PFSK-1 (cell line): ENCODE measurements around the gene PAM16.

Experiments used
- FOXP2 ChIP-seq: optimal IDR thresholded peaks from 2 replicates; pipeline ENCODE3; 2011; ENCODE audit warnings: borderline replicate concordance, control low read depth, inconsistent platforms; ENCODE audit not compliant: insufficient read depth; ENCODE audit errors: extremely low read length, extremely low read depth
- POLR2AphosphoS5 ChIP-seq: IDR thresholded peaks from 2 replicates; pipeline ENCODE4 v1.6.1; 2012; ENCODE audit warnings: low read depth, mild to moderate bottlenecking, control low read depth, low read length, moderate library complexity
- SIN3A ChIP-seq: IDR thresholded peaks from 2 replicates; pipeline ENCODE4 v1.6.1; 2012; ENCODE audit warnings: mild to moderate bottlenecking, low read length, moderate library complexity, borderline replicate concordance; ENCODE audit not compliant: insufficient read depth
- TAF1 ChIP-seq: IDR thresholded peaks from 2 replicates; pipeline ENCODE4 v1.6.1; 2012; ENCODE audit warnings: low read length, control low read depth, borderline replicate concordance; ENCODE audit not compliant: insufficient read depth
- TF ChIP-seq, protein P1 (sequence below), 2 experiments: IDR thresholded peaks; 2 replicates each; pipeline versions ENCODE4 v1.6.1 to v1.8.0; 2011 to 2012; ENCODE audit warnings: low read depth in 2 of 2, low read length in 2 of 2, control low read depth in 1 of 2, inconsistent platforms in 1 of 2, mild to moderate bottlenecking in 1 of 2, moderate library complexity in 1 of 2; ENCODE audit not compliant: insufficient read depth in 1 of 2

The PAM16 gene

DNA sequence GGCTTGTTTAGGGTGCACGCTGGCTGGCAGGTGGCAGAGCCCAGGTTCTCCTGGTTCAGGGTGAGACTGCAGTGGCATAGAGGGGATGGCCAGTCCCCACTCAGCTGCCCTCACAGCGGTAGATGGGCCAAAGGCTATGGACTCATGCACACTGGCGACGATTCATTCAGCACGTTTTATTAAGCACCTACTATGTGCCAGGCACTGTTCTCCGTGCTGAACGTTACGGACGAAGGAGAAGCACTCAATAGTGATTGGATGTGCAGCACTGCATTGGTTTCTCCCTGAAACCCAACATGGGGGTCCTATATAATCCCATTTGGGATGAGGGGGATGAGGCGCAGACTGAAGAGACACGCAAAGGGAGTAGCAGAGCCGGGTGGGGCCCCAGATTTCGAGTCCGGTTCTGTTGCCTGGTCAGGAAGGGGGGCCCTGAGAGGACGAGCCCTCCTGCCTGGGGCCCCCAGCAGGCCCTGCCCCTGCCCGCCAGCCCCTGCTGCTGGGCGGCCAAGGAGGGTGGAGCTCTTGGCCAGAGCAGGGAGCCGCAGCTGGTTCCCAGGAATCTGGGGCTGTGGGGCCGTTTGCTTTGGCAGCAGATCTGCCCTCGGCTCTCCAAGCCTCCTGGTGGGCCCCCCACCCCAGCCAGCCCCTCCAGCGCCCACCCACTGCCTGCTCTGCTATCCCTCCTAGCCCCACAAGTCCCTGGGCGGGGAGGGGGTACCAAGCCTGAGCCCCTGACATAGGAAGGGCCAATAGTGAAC lies 26.4 kb downstream of the PAM16 start:
- TF ChIP-seq SIN3A = no peak
- TF ChIP-seq, protein P1, sequence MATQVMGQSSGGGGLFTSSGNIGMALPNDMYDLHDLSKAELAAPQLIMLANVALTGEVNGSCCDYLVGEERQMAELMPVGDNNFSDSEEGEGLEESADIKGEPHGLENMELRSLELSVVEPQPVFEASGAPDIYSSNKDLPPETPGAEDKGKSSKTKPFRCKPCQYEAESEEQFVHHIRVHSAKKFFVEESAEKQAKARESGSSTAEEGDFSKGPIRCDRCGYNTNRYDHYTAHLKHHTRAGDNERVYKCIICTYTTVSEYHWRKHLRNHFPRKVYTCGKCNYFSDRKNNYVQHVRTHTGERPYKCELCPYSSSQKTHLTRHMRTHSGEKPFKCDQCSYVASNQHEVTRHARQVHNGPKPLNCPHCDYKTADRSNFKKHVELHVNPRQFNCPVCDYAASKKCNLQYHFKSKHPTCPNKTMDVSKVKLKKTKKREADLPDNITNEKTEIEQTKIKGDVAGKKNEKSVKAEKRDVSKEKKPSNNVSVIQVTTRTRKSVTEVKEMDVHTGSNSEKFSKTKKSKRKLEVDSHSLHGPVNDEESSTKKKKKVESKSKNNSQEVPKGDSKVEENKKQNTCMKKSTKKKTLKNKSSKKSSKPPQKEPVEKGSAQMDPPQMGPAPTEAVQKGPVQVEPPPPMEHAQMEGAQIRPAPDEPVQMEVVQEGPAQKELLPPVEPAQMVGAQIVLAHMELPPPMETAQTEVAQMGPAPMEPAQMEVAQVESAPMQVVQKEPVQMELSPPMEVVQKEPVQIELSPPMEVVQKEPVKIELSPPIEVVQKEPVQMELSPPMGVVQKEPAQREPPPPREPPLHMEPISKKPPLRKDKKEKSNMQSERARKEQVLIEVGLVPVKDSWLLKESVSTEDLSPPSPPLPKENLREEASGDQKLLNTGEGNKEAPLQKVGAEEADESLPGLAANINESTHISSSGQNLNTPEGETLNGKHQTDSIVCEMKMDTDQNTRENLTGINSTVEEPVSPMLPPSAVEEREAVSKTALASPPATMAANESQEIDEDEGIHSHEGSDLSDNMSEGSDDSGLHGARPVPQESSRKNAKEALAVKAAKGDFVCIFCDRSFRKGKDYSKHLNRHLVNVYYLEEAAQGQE (IDR thresholded peaks at IDR 0.05; ENCODE audit: insufficient read depth in 1 of 2, low read depth in 2 of 2, low read length in 2 of 2) = no peak
- no peak for TF ChIP-seq TAF1
- TF ChIP-seq POLR2AphosphoS5 = no peak
- no peak for TF ChIP-seq FOXP2

DNA sequence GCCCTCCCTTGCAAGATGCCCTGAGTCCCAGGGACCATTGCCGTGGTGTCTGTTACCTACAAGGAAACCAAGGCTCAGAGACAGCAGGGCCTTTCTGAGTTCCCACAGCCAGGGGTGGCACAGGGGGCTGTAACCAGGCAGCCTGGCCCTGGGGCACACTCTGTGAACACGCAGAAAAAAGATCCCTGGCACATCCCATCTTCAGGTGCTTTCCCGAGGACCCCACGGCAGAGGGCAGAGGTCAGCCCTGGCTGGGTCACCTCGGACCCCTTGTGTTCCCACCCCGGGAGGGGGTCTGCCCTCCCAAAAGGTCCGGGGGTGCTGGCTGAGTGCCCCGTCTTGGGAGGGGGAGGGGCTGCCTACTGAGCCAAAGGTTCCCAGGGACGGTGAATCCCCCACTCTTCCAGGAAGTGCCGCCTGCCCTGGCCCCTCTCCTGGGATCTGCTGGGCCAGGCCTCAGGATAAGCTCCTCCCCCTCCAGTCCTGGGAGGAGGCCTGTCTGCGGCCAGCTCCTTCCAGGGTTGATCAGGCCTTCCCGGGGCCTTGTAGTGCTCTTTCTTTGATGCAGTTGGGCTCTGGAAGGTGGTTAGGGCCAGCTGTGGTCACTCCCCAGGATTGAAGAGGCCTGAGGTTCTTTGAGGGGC lies 27.2 kb downstream of the PAM16 start:
- TF ChIP-seq, protein P1 (IDR thresholded peaks at IDR 0.05; ENCODE audit: insufficient read depth in 1 of 2, low read depth in 2 of 2, low read length in 2 of 2) = no peak
- TF ChIP-seq TAF1 (no peak), SIN3A (no peak), FOXP2 (no peak), POLR2AphosphoS5 (no peak)

DNA sequence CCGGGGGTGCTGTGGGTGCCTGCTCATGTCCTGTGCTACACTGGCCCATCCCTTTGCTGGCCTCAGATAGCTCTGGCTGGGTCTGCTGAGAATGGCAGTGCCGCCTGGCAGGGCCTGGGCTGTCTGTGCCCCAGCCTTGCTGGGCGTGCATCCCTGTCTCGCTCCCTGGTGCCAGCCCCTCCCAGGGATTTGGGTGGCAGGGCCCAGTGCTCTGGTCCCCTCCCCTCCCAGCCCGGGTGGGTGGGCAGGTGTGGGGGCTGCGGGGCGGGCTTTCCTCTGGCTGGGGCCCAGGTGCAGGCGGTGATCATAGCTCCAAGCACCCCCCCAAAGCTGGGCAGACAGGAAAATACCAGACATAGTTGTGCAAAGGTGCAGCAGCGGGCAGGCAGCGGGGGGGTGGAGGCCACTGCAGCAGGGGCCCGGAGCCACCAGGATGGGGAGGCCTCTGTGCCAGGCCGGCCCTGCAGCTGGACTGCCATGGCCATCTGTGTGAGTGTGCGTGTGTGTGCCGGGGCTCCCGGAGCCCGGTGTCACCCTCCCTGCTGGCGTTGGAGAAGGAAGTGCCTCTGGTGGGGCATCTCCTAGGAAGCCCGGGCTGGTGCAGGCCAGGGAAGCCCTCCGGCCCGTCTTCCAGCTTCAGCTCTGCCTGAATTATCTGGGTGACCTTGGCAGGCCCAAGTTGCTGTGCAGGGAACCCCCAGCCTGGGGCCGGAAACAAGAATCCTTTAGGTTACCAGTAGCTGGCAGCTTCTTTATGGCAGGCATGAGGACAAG lies 27.9 kb downstream of the PAM16 start:
- no peak for TF ChIP-seq SIN3A
- no peak for TF ChIP-seq TAF1
- no peak for TF ChIP-seq FOXP2
- TF ChIP-seq, protein P1 (IDR thresholded peaks at IDR 0.05; ENCODE audit: insufficient read depth in 1 of 2, low read depth in 2 of 2, low read length in 2 of 2) = no peak
- TF ChIP-seq POLR2AphosphoS5 = no peak

DNA sequence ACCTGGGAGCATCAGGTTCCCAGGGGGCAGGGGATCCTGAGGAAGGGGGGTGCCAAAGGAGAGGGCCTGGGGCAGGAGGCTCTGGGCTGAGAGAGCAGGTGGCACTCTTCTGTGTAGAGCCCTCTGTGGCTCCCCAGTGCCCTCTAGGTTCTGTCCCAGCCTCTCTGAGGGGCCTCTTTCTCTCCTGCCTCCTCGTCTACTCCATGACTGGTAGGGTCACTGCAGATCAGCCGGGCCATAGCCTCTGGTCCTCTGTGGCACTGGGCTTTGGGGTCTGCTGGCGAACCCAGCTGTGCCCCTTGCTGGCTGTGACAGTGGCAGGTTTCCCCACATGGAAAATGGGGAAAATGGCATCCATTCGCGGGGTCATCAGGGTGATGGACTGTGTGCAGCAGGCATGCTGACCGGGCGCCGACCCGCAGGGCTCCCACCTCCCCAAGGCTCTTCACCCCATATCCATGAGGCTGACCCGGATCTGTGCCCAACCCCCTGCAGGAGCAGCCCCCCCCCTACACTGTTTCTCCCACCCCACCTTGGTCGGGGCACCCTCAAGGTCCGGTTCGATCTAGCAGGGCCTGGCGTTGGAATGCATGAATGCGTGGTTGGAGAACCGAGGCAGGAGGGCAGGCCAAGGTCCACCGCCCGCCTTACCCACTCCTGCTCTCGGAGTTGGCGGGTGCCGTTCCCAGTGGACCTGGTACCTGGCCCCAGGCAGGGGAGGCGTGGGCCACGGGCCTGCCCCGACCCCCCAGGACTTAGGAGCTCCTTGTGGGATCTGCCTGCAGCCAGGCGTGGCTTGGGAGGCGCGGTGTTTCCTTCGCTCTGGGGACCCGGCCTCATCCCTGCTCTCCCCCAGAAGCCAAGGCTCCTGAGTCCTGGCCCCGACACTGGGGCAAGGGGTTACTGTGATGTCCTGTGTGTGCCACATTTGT lies 28.7 kb downstream of the PAM16 start:
- no peak for TF ChIP-seq POLR2AphosphoS5
- TF ChIP-seq, protein P1 (IDR thresholded peaks at IDR 0.05; ENCODE audit: insufficient read depth in 1 of 2, low read depth in 2 of 2, low read length in 2 of 2) = no peak
- no peak for TF ChIP-seq TAF1
- no peak for TF ChIP-seq SIN3A
- TF ChIP-seq FOXP2 = no peak
